NCI-H526 (cell line): ENCODE results near the gene KLRD1.
"Not testable (repeated sequence)": the region's sequence is repeated elsewhere in the genome, so short reads cannot be mapped to it uniquely, and the experiment has no call there.

Source experiments
- DNase-seq, 2 experiments: peaks; one replicate each; lab custom pipeline; 2025; lab: John Stamatoyannopoulos, UW

The KLRD1 gene, protein sequence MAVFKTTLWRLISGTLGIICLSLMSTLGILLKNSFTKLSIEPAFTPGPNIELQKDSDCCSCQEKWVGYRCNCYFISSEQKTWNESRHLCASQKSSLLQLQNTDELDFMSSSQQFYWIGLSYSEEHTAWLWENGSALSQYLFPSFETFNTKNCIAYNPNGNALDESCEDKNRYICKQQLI

GRCh38 chr12:10307630-10308029 lies at the start of gene KLRD1:
Gene KLRD1, plus strand, starts transcription at chr12:10307870. Its CDS starts 208 bp downstream, at chr12:10308078.
- no peak for DNase-seq

DNA sequence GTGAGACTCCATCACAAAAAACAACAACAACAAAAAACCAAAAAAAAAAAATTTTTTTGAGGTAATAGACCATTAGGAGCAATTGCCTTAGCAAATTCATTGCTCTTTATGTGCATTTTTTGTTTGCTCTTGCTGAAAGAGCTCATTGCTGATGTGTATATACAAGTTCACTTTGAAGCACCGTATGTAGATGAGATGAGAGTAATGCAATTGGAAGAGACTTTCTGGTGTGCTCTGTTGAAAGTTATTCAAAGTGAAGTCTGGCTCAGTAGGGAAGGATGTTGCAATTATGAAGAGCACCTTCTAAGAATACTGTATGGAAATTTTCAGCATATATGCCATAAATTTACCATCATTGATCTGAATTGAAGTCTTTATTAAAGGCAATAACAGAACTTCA lies 46.7 kb upstream of the KLRD1 start:
- DNase-seq = no peak

DNA sequence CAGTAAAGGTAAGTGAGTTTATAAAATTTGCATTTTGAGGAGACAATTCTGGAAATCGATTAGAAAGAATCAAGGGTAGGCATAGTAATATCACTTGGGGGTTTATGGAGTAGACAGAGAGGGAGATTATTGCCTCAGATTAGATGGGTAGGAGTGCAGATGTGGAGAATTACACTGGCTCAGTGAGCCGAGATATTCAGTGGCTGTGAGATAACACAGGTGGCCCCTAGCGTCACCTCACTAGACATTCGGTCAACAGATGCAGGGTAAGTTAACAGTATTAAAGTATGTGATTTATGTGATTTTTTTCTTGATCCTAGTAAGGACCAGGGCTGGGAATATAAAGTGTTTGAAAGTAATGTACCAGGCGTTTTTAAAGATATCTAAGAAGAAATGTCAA lies 39.6 kb upstream of the KLRD1 start:
- no peak for DNase-seq

GRCh38 chr12:10272467-10272866 lies 35.2 kb upstream of the KLRD1 start:
- DNase-seq = no peak

GRCh38 chr12:10276774-10277173 lies 30.9 kb upstream of the KLRD1 start:
- DNase-seq = no peak

- DNase-seq = no peak
Measured at GRCh38 chr12:10278104-10278503, 29.6 kb upstream of the KLRD1 start.

DNA sequence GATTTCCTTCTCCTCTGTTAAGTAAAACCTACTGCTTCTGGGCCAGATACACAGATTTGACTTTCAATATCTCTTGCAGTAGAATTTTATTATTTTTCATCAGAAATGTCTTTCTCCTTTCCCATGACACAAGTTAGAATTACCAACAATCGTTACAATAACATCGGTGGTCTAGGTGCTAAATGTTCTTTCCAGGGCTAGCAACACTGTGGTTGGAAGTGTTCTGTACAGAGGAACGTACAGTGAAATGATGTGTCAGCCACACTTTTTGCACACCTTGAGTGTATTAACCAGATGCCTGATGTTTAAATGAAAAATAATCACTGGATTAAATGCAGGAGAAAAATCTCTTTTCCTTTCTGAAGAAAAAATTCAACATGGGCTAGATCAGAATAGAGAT lies 27.7 kb upstream of the KLRD1 start:
- DNase-seq = no peak

- DNase-seq = no peak
Measured at GRCh38 chr12:10283027-10283426, 24.6 kb upstream of the KLRD1 start.

DNA sequence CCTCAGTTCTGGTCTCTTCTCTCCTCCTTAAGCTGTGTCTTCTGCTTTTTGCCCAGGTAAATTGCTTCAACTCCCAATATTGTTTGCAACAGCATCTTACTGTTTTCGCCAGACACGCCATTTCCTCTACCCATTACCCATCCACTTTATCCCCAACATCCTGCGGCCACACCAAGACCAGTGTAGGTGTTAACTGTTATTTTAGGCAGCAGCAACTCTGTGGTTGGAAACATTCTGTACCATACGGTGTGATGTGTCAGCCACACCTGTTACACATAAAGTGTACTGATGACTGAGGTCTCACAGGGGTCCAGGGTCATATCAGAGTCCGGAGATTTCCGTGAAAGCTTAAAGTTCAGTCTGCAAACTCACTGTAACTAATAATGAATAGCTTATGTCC lies 21.8 kb upstream of the KLRD1 start:
- DNase-seq = no peak

DNA sequence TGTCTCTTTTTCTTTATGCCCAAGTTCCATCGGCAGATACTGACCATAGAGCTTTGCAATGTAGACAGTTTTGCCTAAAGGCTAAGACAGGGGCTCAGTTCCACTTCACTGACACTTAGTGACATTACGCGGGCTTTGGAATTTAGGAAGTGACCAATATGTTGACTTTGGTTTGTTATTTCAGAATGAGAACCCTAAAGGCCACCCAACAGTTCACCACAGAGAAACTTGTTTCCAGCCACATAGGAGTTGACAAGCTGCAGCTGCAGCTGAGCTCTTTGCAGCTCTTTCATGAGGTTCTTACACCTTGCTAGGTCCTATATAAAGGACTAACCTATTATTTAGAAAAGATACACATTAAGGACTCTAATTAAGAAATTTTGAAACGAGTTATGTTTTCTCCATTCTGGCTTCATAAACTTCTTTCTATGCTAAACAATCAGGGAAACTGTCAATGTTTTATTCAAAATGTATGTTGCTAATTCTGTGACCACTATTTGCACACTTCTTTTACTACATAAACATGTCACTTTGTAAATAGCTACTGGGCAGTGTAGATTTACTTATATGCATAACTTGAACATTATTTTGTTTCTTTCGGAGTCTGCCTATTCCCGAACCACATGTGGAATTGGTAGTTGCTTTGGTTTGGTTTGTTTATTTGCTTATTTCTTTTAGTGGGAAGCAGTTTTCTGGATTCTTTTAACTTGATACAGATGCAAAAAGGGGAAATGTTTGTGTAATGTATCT lies 18.5 kb upstream of the KLRD1 start:
- no peak for DNase-seq

DNA sequence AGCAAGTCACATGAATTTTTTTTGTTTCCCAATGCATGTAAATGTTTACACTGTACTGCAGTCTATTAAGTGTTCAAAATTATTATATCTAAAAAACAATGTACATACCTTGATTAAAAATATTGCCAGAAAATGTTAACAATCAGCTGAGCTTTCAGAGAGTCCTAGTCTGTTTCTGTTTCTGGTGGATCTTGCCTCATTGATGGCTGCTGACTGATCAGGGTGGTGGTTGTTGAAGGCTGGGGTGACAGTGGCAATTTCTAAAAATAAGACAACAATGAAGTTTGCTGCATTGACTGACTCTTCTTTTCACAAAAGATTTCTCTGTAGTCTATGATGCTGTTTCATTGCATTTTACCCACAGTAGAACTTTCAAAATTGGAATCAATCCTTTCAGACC lies 16.6 kb upstream of the KLRD1 start:
- no peak for DNase-seq

DNA sequence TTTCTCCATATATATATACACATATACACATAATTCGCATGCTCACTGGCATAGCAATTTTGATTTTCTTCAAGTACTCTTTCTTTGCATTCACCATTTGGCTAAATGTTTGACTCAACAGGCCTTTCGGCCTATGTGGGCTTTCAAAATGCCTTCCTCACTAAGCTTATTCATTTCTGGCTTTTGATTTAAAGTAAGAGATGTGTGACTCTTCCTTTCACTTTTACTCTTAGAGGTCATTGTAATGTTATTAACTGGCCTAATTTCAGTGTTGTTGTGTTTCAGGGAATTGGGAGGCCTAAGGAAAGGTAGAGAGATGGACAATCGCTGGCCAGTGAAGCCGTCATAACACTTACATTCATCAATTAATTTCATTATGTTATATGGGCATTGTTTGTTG lies 14.5 kb upstream of the KLRD1 start:
- DNase-seq = no peak

GRCh38 chr12:10293570-10294227 lies 14.0 kb upstream of the KLRD1 start:
- no peak for DNase-seq

DNA sequence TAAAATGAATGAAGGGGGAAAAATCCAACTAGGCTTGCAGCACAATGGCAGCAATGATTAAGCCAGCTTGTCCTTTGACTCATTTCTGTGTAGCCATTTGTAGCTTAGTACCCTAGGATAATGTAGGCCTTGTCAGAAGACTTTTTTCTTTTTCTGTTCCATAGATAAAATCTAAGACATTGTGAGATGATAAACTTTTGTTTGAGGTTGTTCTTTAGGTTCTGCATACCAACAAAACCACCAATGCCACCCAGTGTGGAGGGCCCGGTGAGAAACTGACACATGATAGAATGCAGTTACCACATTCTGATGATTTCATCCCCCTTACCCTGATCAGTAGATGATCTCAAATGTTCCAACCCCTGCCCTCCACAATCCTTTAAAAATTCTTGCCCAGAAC lies 6.6 kb upstream of the KLRD1 start:
- DNase-seq = no peak

DNA sequence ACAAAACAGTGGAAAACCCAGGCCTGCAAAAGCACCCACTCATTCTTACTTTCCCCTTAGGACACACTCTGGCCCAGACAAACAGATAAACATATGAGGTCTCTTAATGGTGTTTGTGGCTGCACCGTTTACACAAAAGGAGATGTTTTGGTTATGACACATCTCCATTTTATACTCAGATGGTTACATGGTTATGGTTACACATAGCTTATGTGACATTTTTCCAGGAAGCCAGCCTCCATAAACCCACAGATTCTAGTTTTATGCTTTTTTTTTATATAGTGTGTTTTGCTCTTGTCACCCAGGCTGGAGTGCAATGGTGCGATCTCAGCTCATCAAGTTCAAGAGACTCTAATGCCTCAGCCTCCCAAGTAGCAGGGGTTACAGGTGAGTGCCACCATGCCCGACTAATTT lies 3.5 kb upstream of the KLRD1 start:
- no peak for DNase-seq

- no peak for DNase-seq
Measured at GRCh38 chr12:10305411-10305810, 2.3 kb upstream of the KLRD1 start.

DNA sequence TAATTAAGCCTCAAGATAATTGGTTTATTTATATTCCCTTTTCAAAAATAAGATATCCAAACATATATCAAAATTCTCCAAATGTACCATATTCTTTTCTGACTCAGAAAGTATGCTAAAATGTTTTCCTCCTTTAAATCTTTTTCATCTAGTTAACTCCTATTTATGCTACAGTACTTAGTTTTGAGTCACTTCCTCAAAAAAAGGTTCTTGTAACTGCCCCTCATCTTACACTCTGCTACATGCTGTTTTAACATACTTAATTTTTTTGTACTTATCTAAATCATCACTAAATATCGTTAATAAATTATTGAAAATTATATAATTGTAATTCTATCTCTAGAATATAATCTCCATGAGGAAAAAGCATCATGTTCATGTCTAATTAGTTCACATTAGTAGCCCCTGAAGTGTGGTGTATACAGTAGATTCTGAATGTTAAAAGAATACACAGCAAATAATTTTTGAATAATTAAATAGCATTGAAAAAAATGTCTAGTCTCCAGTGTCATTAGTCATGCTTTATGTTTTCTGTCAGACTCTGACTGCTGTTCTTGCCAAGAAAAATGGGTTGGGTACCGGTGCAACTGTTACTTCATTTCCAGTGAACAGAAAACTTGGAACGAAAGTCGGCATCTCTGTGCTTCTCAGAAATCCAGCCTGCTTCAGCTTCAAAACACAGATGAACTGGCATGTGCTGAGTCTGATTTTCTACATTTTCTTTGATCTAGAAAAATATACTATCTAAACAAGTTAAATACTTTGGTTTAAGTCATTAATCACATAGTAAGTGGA lies 3.5 kb downstream of the KLRD1 start:
- no peak for DNase-seq

DNA sequence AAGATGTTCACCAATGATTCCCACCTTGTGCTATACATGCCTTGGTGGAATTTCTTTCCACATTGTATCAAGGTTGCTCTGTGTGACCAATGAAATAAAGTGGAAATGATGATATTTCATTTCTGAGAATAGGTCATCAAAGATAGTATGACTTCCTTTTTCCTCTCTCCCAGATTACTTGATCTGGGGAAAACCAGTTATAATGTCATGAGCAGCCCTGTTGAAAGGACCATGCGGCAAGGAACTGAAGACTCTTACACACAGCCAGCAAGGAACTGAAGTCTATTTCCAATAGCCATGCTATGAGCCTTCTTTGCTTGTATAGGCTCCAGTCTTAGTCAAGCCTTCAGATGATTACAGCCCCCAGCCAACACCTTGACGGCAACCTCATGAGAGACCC lies 11.7 kb downstream of the KLRD1 start:
- DNase-seq = no peak

DNA sequence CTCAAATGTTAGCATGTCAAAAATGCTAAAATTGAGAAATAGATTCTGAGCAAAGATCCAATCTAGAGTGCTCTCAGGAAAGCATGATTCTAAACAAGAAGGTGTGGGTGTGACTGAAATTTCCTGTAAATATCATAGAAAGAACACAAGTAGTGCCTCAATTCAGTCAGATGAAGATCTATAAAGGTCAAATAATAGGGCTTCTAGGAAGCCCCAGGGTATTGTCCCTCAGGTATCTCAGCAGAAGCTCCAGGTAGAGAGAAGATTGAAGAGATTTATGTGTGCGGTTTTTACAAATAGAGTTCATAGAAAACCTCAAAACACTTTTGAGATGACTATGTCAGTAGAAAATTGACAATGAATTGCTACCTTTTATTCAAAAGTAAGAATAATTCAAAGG lies 13.0 kb downstream of the KLRD1 start:
- no peak for DNase-seq

GRCh38 chr12:10328691-10329090 lies 21.0 kb downstream of the KLRD1 start:
- not testable (repeated sequence) for DNase-seq

DNA sequence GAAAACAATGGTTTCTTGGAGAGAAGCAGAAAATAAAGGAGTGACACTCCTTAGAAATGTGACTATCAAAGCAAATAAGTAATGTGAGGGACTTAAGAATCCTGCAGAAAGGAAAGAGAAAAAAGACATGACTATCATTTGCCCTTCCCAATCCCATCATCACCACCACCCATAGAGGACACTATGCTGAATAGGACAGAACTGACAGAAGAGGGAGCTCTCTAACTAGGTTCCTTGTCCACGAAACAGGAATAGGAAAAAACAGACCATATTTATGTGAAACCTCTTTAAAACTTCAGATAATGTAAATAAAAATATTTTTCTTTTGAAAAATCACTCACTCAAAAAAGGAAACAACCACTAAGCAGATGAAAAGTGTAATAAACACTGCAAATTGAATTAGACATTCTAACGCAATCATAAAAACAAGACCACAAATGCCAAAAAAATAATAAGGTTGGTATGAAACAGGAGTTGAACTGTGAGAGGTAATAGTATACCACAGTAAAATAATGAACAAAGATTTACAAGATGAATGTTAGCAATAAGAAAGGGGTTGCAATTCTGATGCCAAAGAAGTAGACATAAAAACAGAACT lies 24.1 kb downstream of the KLRD1 start:
- peak; percentile 49 to 53 for DNase-seq

- not testable (repeated sequence) for DNase-seq
Measured at GRCh38 chr12:10336196-10336595, 28.5 kb downstream of the KLRD1 start.
